H1 (cell line): ENCODE results near the gene CCDC175. TPM values are rescaled to one million over a fixed set of nuclear protein-coding genes. Genes with fewer than 3 reads are reported as not detected.

ENCODE experiments used
- CTCF ChIA-PET: fragments of 300-600 bp; sonication (Branson Sonifier 250); formaldehyde crosslinking; loops from one replicate; lab custom pipeline; 2021; ENCODE audit not compliant: partially characterized antibody; lab: Charles Lee
- POLR2A ChIA-PET: fragments of 300-600 bp; sonication (Branson Sonifier 250); formaldehyde crosslinking; loops from one replicate; lab custom pipeline; 2021; ENCODE audit warnings: inconsistent platforms; ENCODE audit not compliant: partially characterized antibody; lab: Charles Lee
- DNase-seq, 2 experiments: peaks; one replicate each; pipeline versions ENCODE4 v3.0.0 to v3.0.0-alpha.2; 2010 to 2022; ENCODE audit warnings: low spot score in 2 of 2, low read depth in 1 of 2, mixed read lengths in 1 of 2
- FAIRE-seq: peaks from 2 replicates; lab custom pipeline; 2011; peaks lifted over from hg19 to GRCh38; lab: Jason Lieb, UNC
- H2AFZ ChIP-seq: 2 replicates; pipeline ENCODE4 v1.8.1; 2012; ENCODE audit warnings: low read length, inconsistent platforms
- H2AK5ac ChIP-seq: 2 replicates; pipeline ENCODE4 v1.6.1; 2013; ENCODE audit warnings: low read depth, low read length
- H2BK120ac ChIP-seq: replicated peaks from 2 replicates; pipeline ENCODE3; 2013; ENCODE audit warnings: low read depth, low read length, inconsistent platforms
- H2BK12ac ChIP-seq: 2 replicates; pipeline ENCODE4 v1.6.1; 2013; ENCODE audit warnings: low read depth, low read length
- H2BK15ac ChIP-seq: 2 replicates; pipeline ENCODE4 v1.6.1; 2013; ENCODE audit warnings: low read length
- H2BK20ac ChIP-seq: 2 replicates; pipeline ENCODE4 v1.6.1; 2013; ENCODE audit warnings: low read length
- H2BK5ac ChIP-seq: 2 replicates; pipeline ENCODE4 v1.6.1; 2013; ENCODE audit warnings: low read depth, low read length
- H3K14ac ChIP-seq: 2 replicates; pipeline ENCODE4 v1.6.1; 2013; ENCODE audit warnings: inconsistent platforms; ENCODE audit not compliant: insufficient read length
- H3K18ac ChIP-seq: 2 replicates; pipeline ENCODE4 v1.6.1; 2013; ENCODE audit warnings: low read length; ENCODE audit errors: extremely low read depth
- H3K23ac ChIP-seq: 2 replicates; pipeline ENCODE4 v1.6.1; 2013; ENCODE audit warnings: inconsistent platforms; ENCODE audit not compliant: insufficient read length
- H3K23me2 ChIP-seq: 2 replicates; pipeline ENCODE4 v1.6.1; 2013; ENCODE audit warnings: low read depth, low read length
- H3K27ac ChIP-seq: 2 replicates; pipeline ENCODE4 v1.6.1; 2011; ENCODE audit warnings: low read depth, low read length, inconsistent platforms
- H3K27me3 ChIP-seq, 4 experiments: replicated peaks in 1 of 4; 1 replicate in 1 of 4; 2 replicates in 3 of 4; pipeline versions ENCODE4 v1.6.1 to v1.8.1; 2011 to 2013; ENCODE audit warnings: low read length in 3 of 4, mild to moderate bottlenecking in 3 of 4, inconsistent platforms in 2 of 4, mixed read lengths in 2 of 4, moderate library complexity in 1 of 4; ENCODE audit not compliant: control insufficient read depth in 3 of 4, insufficient read depth in 3 of 4; ENCODE audit errors: extremely low read depth in 1 of 4
- H3K36me3 ChIP-seq, 4 experiments: 2 replicates each; pipeline versions ENCODE4 v1.6.1 to v1.8.1; 2011 to 2013; ENCODE audit warnings: mild to moderate bottlenecking in 4 of 4, low read length in 3 of 4, moderate library complexity in 2 of 4, control low read depth in 1 of 4, inconsistent platforms in 1 of 4; ENCODE audit not compliant: insufficient read depth in 4 of 4, control insufficient read depth in 2 of 4
- H3K4ac ChIP-seq: replicated peaks from 2 replicates; pipeline ENCODE3; 2013; ENCODE audit warnings: low read length, low read depth, mixed read lengths, inconsistent platforms; ENCODE audit not compliant: insufficient read length
- H3K4me1 ChIP-seq, 4 experiments: replicated peaks in 1 of 4; 1 replicate in 1 of 4; 2 replicates in 3 of 4; pipeline versions ENCODE4 v1.6.1 to v1.8.1; 2011 to 2013; ENCODE audit warnings: low read length in 3 of 4, inconsistent platforms in 2 of 4, mixed read lengths in 1 of 4; ENCODE audit not compliant: insufficient read depth in 4 of 4, control insufficient read depth in 3 of 4
- H3K4me2 ChIP-seq, 2 experiments: 2 replicates each; pipeline versions ENCODE4 v1.6.1 to v1.8.1; 2011 to 2013; ENCODE audit warnings: low read depth in 2 of 2, low read length in 2 of 2, control low read depth in 1 of 2, inconsistent platforms in 1 of 2, mild to moderate bottlenecking in 1 of 2; ENCODE audit not compliant: insufficient read depth in 1 of 2
- H3K4me3 ChIP-seq, 4 experiments: fragments of 200-600, 300-600 bp in 1 of 4; sonication (generic), shearing (Covaris generic), sonication (Bioruptor Twin) in 1 of 4; 2 replicates each; pipeline versions ENCODE4 v1.5.1 to v1.8.1; 2011 to 2016; ENCODE audit warnings: low read length in 4 of 4, low read depth in 3 of 4, control low read depth in 2 of 4, inconsistent platforms in 2 of 4, mild to moderate bottlenecking in 2 of 4, mixed read lengths in 1 of 4, moderate library complexity in 1 of 4; ENCODE audit not compliant: insufficient read depth in 2 of 4; ENCODE audit errors: extremely low read depth in 1 of 4
- H3K56ac ChIP-seq: replicated peaks from 2 replicates; pipeline ENCODE3; 2013; ENCODE audit warnings: low read depth, mild to moderate bottlenecking, mixed read lengths, low read length, inconsistent platforms; ENCODE audit not compliant: insufficient read length
- H3K79me1 ChIP-seq: 2 replicates; pipeline ENCODE4 v1.6.1; 2013; ENCODE audit warnings: low read depth, low read length, control low read depth
- H3K79me2 ChIP-seq, 2 experiments: 2 replicates each; pipeline versions ENCODE4 v1.6.1 to v1.8.1; 2012 to 2013; ENCODE audit warnings: low read length in 2 of 2, mild to moderate bottlenecking in 2 of 2, inconsistent platforms in 1 of 2; ENCODE audit not compliant: insufficient read depth in 2 of 2, control insufficient read depth in 1 of 2
- H3K9ac ChIP-seq, 4 experiments: replicated peaks in 1 of 4; 1 replicate in 1 of 4; 2 replicates in 3 of 4; pipeline versions ENCODE4 v1.6.1 to v1.8.1; 2011 to 2013; ENCODE audit warnings: low read depth in 3 of 4, low read length in 3 of 4, control low read depth in 2 of 4, mild to moderate bottlenecking in 2 of 4, moderate library complexity in 2 of 4, inconsistent platforms in 1 of 4; ENCODE audit errors: extremely low read depth in 1 of 4
- H3K9me3 ChIP-seq, 2 experiments: 2 replicates each; pipeline versions ENCODE4 v1.6.1 to v1.8.1; 2012 to 2013; ENCODE audit warnings: mild to moderate bottlenecking in 2 of 2, moderate library complexity in 2 of 2, control low read depth in 1 of 2, inconsistent platforms in 1 of 2, low read depth in 1 of 2, low read length in 1 of 2, mixed read lengths in 1 of 2; ENCODE audit not compliant: insufficient read depth in 2 of 2
- H4K20me1 ChIP-seq, 2 experiments: replicated peaks in 1 of 2; 2 replicates each; pipeline versions ENCODE3 to v1.8.1; 2011 to 2013; ENCODE audit warnings: inconsistent platforms in 2 of 2, low read length in 2 of 2, mild to moderate bottlenecking in 1 of 2; ENCODE audit not compliant: insufficient read depth in 2 of 2, control insufficient read depth in 1 of 2
- H4K5ac ChIP-seq: 2 replicates; pipeline ENCODE4 v1.6.1; 2013; ENCODE audit warnings: low read length, low read depth, mixed read lengths, inconsistent platforms; ENCODE audit not compliant: insufficient read length
- H4K8ac ChIP-seq: 2 replicates; pipeline ENCODE4 v1.8.0; 2013; ENCODE audit warnings: mild to moderate bottlenecking, moderate library complexity, low read length, inconsistent platforms; ENCODE audit not compliant: insufficient read depth; ENCODE audit errors: extremely low read depth
- H4K91ac ChIP-seq: replicated peaks from 2 replicates; pipeline ENCODE3; 2013; ENCODE audit warnings: low read length, mixed read lengths, inconsistent platforms; ENCODE audit not compliant: insufficient read length
- FOSL1 ChIP-seq: IDR thresholded peaks from 2 replicates; pipeline ENCODE4 v1.6.1; 2011; ENCODE audit warnings: mild to moderate bottlenecking, low read depth, low read length, moderate library complexity; ENCODE audit not compliant: insufficient read depth
- KDM4A ChIP-seq: IDR thresholded peaks from one replicate; pipeline ENCODE4 v1.7.1; 2012; ENCODE audit warnings: low read depth, mild to moderate bottlenecking, moderate library complexity, low read length, inconsistent platforms; ENCODE audit not compliant: severe bottlenecking
- WGBS, 2 experiments: shearing (Covaris generic) in 1 of 2; methylation state at CpG; one replicate each; pipeline versions ENCODE4 v1.1.6 to v1.1.7; 2013 to 2015; ENCODE audit warnings: low lambda C conversion rate in 2 of 2, mixed read lengths in 2 of 2, inconsistent platforms in 1 of 2, low coverage in 1 of 2, missing lambda C conversion rate in 1 of 2; ENCODE audit not compliant: insufficient replicate concordance in 2 of 2, insufficient coverage in 1 of 2, insufficient read length in 1 of 2; ENCODE audit errors: extremely low coverage in 1 of 2, missing lambda C conversion rate in 1 of 2; 5-methylcytosine and 5-hydroxymethylcytosine counted together
- polyA plus RNA-seq, 7 experiments: library from polyadenylated mRNA; depleted of rRNA in 3 of 7; stranded (reverse) in 5 of 7; unstranded in 2 of 7; fragments of >200 nt in 5 of 7; fragments of 200-250 nt in 2 of 7; gene quantifications; 1 replicate in 5 of 7; 2 replicates in 1 of 7; 4 replicates in 1 of 7; pipeline versions ENCODE4 v1.2.1 to v1.2.3, GENCODE V29; 2011 to 2013; ENCODE audit warnings: missing spikeins in 2 of 7, mixed read lengths in 2 of 7
- total RNA-seq: library from RNA; stranded (reverse); fragmentation: NEBNext Ultra II Directional; extraction: Animal tissue kit (Norgen Biotek cat#: 25700); gene quantifications from 2 replicates; pipeline ENCODE4 v1.2.1, GENCODE V29; 2021

CCDC175 gene
- total and polyA plus RNA-seq, 2 of the 8 experiments (the other 6 are each of a cell fraction or from before 2014, with no cell fraction given): 0.19 TPM; not detected in 1

DNA sequence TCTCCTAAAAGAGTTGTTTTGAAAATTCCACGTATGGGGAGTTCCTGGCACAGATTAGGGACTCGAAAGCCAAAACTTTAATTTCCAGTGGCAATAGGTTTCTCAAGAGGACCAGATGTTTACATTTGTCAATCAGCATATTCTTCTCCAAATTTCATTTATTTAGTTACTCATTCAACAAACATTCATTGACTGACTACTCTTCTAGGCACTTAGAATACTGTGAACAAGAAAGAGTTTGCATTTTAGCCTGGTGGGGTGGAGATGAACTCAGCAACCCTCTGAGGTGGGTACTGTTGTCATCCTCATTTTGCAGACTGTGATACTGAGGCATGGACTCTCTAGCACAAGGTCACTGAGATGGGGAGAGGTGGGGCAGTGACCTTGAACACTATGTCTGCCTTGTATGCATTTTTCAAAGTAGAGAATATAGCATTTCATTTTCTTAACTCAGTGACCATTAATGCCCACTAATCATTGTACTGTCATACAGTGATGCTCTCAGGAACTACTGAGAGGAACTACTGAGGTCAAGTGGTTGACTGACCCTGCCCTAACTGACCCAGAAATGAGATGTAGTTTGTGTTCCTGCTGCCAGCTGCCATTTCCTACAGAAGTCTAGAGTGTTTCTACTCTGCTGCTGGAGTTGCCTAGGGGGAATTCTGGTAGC is 94.6 kb downstream of the CCDC175 start:
- Histone ChIP-seq H4K8ac (no peak overlapping the region), H2BK12ac (no peak overlapping the region), H4K91ac (no peak overlapping the region), H3K14ac (no peak overlapping the region), H2AFZ (no peak overlapping the region), H3K23me2 (peaks cover 7% of the 10 kb centered on the region), H3K9ac (no peak overlapping the region), H3K27me3 (no peaks in the 10 kb centered on the region), H3K4me2 (peak overlapping the region; percentile 89 to 97; a peak in 3 of 4 replicates), H3K4ac (no peak overlapping the region), H3K4me3 (peak overlapping the region in 1 of 4 experiments; percentile 71; a peak in 3 of 8 replicates), H2BK15ac (no peak overlapping the region), H3K23ac (no peak overlapping the region), H3K9me3 (no peaks in the 10 kb centered on the region), H2BK120ac (no peak overlapping the region), H3K36me3 (peaks cover 0 to 12% (median 1%) of the 10 kb centered on the region in 4 experiments; a peak in 4 of 8 replicates), H2AK5ac (no peak overlapping the region), H2BK20ac (no peak overlapping the region), H3K56ac (no peak overlapping the region), H3K4me1 (peaks cover 0 to 10% (median 3%) of the 10 kb centered on the region in 4 experiments; a peak in 3 of 7 replicates), H4K5ac (no peak overlapping the region)
- FAIRE-seq: no peak
- ChIA-PET POLR2A (interaction anchor here (1.1 kb wide), 1 partner anchor 1185 kb away, joined by 3 read pairs; no protein-coding TSS in a partner anchor), CTCF (interaction anchor here (0.6 to 1.1 kb wide), 3 partner anchors 10 to 284 kb away, joined by 3 read pairs; partner anchors contain the start of gene CCDC175)
- WGBS, 2 experiments: 98% methylated on average over 2 of the region's 2 CpGs; no CpG with 5 or more reads in 1 of the 2 experiments
- DNase-seq: no peak
- TF ChIP-seq KDM4A (no peak), FOSL1 (no peak)
- TF ChIP-seq, all 59 proteins: peak for 0
- Histone ChIP-seq H2BK5ac (no peak overlapping the region), H3K18ac (no peak overlapping the region), H3K27ac (no peak overlapping the region), H3K79me1 (no peaks in the 10 kb centered on the region), H3K79me2 (peaks cover 0 to 41% of the 10 kb centered on the region in 2 experiments; a peak in 3 of 4 replicates), H4K20me1 (peaks cover 0 to 2% of the 10 kb centered on the region in 2 experiments)
